DOHH2 (cell line): ENCODE measurements around the gene CLPTM1L.

Source experiments
- CTCF ChIP-seq: fragments of 200-600 bp; sonication (generic); IDR thresholded peaks from one replicate; pipeline ENCODE4 v1.5.1; 2014; ENCODE audit warnings: antibody characterized with exemption, mild to moderate bottlenecking, low read depth, low read length; ENCODE audit not compliant: poor library complexity, severe bottlenecking
- EZH2phosphoT487 ChIP-seq: fragments of 200-600 bp; sonication (generic); IDR thresholded peaks from 2 replicates; pipeline ENCODE4 v1.6.1; 2017; ENCODE audit warnings: borderline replicate concordance, mild to moderate bottlenecking, antibody characterized with exemption, low read length, moderate library complexity, mixed read lengths

- TF ChIP-seq CTCF (no peak), EZH2phosphoT487 (no peak)
Measured at GRCh38 chr5:1312206-1312605, 32.7 kb downstream of the CLPTM1L start.
